NCI-H187 treated with DMSO at 0.1 percent for 48 hours (cell line): ENCODE data around the gene CALHM1.
"Not testable (repeated sequence)": the region's sequence is repeated elsewhere in the genome, so short reads cannot be mapped to it uniquely, and the experiment has no call there.

ENCODE experiments used
- DNase-seq: peaks from one replicate; lab custom pipeline; 2025; lab: John Stamatoyannopoulos, UW

CALHM1 gene

GRCh38 chr10:103486635-103487409, 28.1 kb upstream of the CALHM1 start:
- not testable (repeated sequence) for DNase-seq

DNA sequence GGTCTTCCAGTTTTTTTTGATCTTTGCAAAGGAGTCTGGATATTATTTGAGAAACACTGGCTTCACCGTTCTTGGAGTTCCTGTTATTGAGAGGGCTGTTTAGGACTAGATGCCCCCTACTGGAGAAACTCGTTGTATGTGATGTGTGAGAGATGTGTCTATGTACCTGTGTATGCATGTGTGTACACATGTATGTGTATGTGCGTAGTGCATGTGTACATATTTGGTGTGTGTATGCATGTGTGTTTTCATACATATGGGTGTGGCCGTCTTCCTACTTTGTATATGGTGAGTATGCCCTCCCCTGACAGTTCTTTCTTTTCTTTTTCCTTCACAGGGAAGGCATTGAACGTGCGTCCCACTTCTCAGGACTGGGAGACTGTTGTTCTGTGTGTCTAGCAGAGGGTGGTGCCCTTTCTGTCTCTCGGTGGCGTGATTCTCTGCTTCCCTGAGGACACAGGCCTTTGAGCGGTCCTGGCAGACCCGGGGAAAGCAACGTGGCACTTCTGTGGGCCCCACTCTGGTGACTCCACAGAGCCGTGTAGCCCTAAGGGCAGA, 23.4 kb upstream of the CALHM1 start:
- peak; percentile 21 for DNase-seq

DNA sequence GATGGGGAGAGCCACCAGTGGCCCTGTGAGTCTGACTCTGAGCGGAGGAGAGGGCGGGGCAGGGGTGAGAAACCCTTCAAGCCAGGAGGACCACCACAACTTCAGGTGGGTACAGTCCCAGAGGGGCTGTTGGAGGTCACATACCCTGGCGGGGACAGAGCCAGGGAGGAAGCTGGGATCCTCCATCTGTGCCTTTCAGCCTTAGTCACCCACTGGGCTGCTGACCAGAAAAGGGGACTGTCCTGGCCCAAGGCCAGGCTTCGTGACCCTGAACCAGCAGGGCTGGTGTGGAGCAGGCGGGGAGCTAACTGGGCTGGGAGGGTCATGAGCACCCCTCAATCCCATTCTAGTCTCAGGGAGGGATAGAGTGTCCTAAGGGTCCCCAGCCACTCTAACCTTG, 21.8 kb upstream of the CALHM1 start:
- DNase-seq, result no peak

DNA sequence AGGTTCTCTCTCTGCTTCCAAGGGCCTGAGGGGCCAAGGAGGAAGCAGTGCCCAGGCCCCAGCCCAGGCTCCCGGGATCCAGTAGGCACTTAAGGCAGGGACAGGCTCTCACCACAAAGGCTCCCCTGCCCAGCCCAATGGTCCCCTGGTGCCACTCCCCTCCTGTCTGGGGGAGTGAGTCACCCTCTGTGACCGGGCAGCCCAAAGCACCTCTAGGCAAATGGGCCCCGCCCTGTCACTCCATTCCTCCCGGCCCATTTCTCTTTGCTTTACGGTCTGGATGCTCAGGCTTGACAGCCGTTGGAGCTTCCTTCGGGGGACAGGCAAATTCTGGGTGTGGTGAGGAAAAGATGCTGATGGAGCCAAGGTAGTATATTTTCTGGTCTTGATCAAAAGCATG, 20.4 kb upstream of the CALHM1 start, which contains the start of gene CALHM3:
TSS of gene CALHM3 (minus strand) at position 106 of the 400 bp plus-strand sequence. CDS start 208 bp downstream, outside the sequence.
- DNase-seq, result no peak

- DNase-seq, result no peak
These were observed 20.0 kb upstream of the CALHM1 start for GRCh38 chr10:103478671-103479070.

- no peak for DNase-seq
These were observed 17.5 kb upstream of the CALHM1 start for GRCh38 chr10:103476046-103476768.

DNA sequence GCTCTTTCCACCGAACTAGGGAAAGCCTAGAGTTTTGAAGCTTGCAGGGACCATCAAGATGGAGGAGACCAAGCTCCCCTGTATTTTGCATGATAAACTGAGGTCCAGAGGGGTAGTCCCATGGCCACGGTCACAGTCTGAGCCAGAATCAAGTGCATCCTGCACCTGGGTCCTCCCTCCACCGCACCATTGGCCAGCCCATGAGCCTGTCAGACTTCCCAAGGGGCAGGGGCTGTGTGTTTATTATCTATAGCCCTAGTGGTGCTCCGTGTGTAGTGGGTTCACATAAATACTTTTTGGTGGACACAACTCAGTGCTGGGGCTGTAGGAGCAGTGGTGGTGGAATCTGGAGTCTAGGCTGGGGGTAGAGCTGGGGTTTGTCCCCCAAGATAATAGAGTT, 16.7 kb upstream of the CALHM1 start:
- DNase-seq, result no peak

- no peak for DNase-seq
These were observed 15.4 kb upstream of the CALHM1 start for GRCh38 chr10:103474077-103474476.

GRCh38 chr10:103473261-103473671, 14.6 kb upstream of the CALHM1 start:
- DNase-seq, result no peak

DNA sequence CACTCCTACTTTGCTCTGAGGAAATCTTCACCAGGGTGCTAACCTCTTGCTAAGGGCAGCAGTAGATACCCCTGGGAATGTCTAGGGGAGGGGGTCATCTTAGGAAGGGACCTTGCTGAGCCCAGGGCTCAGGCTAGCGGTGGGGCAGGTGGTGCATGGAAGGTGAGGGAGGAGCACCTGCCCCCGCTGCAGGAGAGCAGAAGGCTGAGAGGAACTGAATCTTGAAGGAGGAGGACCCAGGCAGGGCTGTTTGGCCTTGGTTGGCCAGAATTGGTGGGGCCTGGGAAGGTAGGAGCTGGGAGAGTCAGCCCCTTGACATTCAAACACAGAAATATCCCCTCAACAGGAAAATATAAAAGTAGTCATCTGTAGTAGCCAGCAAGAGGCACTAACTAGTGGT, 13.3 kb upstream of the CALHM1 start:
- no peak for DNase-seq

GRCh38 chr10:103470761-103471653, 12.3 kb upstream of the CALHM1 start:
- DNase-seq, result no peak

- DNase-seq, result no peak
These were observed 10.5 kb upstream of the CALHM1 start for GRCh38 chr10:103469201-103469600.

GRCh38 chr10:103467406-103467805, 8.7 kb upstream of the CALHM1 start:
- no peak for DNase-seq

GRCh38 chr10:103466734-103467133, 8.0 kb upstream of the CALHM1 start:
- DNase-seq, result no peak

DNA sequence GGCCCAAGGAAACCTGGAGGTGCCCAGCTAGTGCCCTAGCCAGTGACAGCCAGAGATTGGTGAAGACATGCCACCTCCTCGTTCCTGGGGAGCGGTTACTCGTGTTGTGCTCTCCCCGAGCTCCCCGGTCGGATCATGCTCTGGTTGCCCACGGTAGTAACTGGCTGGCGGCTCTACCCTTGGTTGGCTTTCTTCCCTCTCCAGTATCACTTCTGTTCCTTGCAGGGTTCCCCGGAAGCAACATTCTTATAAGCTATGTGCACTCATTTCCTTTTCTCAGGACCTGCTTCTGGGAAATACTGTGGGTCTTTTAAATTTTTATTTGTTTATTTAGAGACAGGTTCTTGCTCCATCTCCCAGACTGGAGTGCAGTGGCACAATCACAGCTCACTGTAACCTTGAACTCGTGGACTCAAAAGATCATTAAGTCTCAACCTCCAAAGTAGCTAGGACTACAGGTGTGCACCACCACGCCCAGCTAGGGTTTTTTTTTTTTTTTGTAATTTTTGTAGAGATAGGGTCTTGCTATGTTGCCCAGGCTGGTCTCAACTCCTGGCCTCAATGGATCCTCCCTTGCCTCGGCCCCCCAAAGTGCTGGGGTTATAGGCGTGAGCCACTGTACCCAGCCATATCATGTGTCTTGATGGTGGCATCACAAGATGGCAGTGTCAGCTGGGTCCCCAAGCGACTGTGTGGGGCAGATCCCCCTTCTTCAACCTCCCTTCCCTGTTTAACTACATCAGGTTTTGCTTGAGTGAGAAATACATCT, 6.9 kb upstream of the CALHM1 start:
- DNase-seq, result no peak

- DNase-seq, result no peak
These were observed 4.8 kb upstream of the CALHM1 start for GRCh38 chr10:103463499-103463898.

DNA sequence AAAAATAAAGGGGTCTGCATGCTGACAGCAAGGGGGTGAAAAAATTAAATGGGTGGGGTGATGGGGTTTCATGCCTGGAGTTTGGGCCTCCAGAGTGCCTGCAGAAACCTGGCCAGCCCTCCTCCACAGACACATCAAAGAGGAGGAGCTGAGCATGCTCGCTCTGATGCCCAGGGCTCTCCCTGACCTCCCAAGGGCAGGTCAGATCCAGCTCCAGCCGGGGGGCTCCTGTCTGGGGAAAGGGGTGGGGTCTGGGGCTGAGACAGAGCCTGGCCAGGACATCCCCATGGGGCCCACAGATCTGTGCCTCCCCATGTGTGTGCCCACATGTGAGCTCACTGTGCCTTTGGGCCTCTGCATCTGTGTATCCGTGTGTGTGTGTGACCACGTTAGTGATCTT, 915 bp upstream of the CALHM1 start:
- DNase-seq, result no peak

- DNase-seq, result no peak
These were observed 660 bp downstream of the CALHM1 start for GRCh38 chr10:103457896-103458583.

DNA sequence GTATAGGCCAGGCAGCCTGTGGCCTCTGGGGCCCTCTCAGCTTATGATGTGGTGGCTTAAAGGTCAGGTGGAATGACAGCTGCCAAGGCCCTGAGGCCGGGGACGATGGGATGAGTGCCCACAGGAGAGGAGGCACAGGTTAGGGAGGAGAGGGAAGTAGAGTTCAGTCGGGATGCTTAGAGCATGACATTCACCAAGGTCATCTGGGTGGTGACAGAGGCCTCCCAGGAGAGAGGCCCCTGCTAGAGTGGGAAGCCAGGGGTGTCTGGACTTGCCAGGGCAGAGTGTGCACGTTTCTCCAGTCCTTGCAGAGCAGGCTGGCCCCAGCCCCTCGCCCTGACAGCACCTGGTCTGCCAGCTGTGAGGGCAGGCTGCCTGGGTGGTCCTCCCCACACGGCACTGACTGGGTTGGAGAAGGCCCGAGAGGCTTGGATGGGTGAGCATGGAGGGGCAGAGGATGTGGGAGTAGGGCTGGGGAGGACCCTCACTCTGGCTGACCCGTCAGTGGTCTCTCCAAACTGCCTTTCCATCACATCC, 1.5 kb downstream of the CALHM1 start:
- DNase-seq, result no peak

DNA sequence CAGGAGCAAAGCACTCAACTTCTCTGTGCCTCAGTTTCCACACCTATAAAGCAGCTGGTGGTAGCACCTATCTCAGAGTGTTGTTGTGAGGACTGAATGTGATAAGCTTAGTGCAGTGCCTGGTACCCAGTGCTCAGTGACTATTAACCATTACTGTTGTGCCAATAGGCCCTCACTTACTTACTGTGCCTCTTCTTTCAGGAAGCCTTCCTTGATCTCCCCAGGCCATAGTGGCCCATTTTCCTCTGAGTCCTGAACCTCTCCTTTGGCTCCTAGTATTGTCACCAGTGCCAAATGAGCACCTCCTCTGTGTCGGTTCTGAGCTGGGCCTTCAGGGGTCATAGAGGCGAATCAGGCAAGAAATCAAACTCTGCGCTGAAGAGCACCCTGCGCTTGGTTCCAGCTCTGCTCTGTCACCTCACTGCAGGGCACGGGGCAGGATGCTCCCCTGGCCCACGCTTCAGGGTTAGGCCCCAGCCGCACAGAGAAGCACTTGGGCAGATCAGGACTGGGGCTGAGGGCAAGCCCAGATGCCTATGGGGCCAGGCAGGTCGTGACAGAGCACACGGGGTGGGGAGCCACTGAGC, 2.5 kb downstream of the CALHM1 start:
- no peak for DNase-seq
